HG03108 (cell line): ENCODE results near the gene HEATR3.
"Not testable (repeated sequence)": the region's sequence is repeated elsewhere in the genome, so short reads cannot be mapped to it uniquely, and the experiment has no call there.

ENCODE experiments used
- ATAC-seq: cut with Tn5 transposase; IDR thresholded peaks from one replicate; pipeline ENCODE4 v1.9.1; 2021; ENCODE audit warnings: moderate library complexity; ENCODE audit not compliant: unreplicated experiment

HEATR3 gene

GRCh38 chr16:50099957-50100648 lies 34.3 kb downstream of the HEATR3 start:
- no peak for ATAC-seq

- peak; percentile 54 for ATAC-seq
Measured at GRCh38 chr16:50102051-50102746, 36.4 kb downstream of the HEATR3 start.

- ATAC-seq, result no peak
Measured at GRCh38 chr16:50103764-50104163, 38.0 kb downstream of the HEATR3 start.

GRCh38 chr16:50114357-50115129 lies 48.8 kb downstream of the HEATR3 start:
- no peak for ATAC-seq

GRCh38 chr16:50120711-50121110 lies 54.9 kb downstream of the HEATR3 start:
- ATAC-seq, result no peak

GRCh38 chr16:50121278-50121677 lies 55.5 kb downstream of the HEATR3 start:
- ATAC-seq, result no peak

GRCh38 chr16:50121721-50122445 lies 56.1 kb downstream of the HEATR3 start:
- ATAC-seq, result no peak

GRCh38 chr16:50123417-50123816 lies 57.6 kb downstream of the HEATR3 start:
- ATAC-seq, result no peak

- no peak for ATAC-seq
Measured at GRCh38 chr16:50124769-50125168, 59.0 kb downstream of the HEATR3 start.

GRCh38 chr16:50126183-50126582 lies 60.4 kb downstream of the HEATR3 start:
- no peak for ATAC-seq

GRCh38 chr16:50132571-50132970 lies 66.8 kb downstream of the HEATR3 start:
- ATAC-seq, result not testable (repeated sequence)

GRCh38 chr16:50133214-50133613 lies 67.4 kb downstream of the HEATR3 start:
- ATAC-seq, result no peak

GRCh38 chr16:50136399-50136798 lies 70.6 kb downstream of the HEATR3 start:
- ATAC-seq, result no peak

- ATAC-seq, result no peak
Measured at GRCh38 chr16:50137268-50137667, 71.5 kb downstream of the HEATR3 start.

GRCh38 chr16:50139580-50139979 lies 73.8 kb downstream of the HEATR3 start:
- ATAC-seq, result no peak

- no peak for ATAC-seq
Measured at GRCh38 chr16:50144211-50144610, 78.4 kb downstream of the HEATR3 start.

GRCh38 chr16:50146479-50147435 lies 81.0 kb downstream of the HEATR3 start:
- ATAC-seq, result no peak

GRCh38 chr16:50151322-50151721 lies 85.6 kb downstream of the HEATR3 start:
- ATAC-seq, result no peak

GRCh38 chr16:50151756-50152155 lies 86.0 kb downstream of the HEATR3 start:
- no peak for ATAC-seq

GRCh38 chr16:50152351-50152806 lies 86.6 kb downstream of the HEATR3 start:
- peak; percentile 42 for ATAC-seq
